WI38 (cell line): ENCODE data around the gene WDFY4.

ENCODE experiments used
- H3K4me3 ChIP-seq: 2 replicates; pipeline ENCODE4 v1.5.1; 2011; ENCODE audit warnings: low read depth, mild to moderate bottlenecking, control low read depth, low read length
- TF ChIP-seq, protein P1 (sequence below): IDR thresholded peaks from 2 replicates; pipeline ENCODE4 v1.5.1; 2012; ENCODE audit warnings: low read depth, mild to moderate bottlenecking, control low read depth, low read length

Gene WDFY4

DNA sequence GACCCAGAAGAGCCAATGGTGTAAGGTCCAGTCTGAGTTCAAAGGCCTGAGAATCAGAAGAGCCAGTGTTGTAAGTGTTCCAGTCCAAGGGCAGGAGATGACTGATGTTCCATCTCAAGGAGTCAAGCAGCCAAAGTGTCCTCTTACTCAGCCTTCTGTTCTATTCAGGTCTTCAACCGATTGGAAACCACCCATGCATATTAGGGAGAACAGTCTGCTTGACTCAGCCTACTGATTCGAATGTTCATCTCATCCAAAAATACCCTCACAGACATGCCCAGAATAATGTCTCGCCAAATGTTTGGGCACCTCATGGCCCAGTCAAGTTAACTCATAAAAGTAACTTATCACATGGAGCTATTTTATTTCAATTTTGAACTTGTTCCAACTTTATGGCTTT lies 2.9 kb upstream of the WDFY4 start:
- TF ChIP-seq, protein P1, sequence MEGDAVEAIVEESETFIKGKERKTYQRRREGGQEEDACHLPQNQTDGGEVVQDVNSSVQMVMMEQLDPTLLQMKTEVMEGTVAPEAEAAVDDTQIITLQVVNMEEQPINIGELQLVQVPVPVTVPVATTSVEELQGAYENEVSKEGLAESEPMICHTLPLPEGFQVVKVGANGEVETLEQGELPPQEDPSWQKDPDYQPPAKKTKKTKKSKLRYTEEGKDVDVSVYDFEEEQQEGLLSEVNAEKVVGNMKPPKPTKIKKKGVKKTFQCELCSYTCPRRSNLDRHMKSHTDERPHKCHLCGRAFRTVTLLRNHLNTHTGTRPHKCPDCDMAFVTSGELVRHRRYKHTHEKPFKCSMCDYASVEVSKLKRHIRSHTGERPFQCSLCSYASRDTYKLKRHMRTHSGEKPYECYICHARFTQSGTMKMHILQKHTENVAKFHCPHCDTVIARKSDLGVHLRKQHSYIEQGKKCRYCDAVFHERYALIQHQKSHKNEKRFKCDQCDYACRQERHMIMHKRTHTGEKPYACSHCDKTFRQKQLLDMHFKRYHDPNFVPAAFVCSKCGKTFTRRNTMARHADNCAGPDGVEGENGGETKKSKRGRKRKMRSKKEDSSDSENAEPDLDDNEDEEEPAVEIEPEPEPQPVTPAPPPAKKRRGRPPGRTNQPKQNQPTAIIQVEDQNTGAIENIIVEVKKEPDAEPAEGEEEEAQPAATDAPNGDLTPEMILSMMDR: no peak
- no peak overlapping the region for H3K4me3 ChIP-seq

DNA sequence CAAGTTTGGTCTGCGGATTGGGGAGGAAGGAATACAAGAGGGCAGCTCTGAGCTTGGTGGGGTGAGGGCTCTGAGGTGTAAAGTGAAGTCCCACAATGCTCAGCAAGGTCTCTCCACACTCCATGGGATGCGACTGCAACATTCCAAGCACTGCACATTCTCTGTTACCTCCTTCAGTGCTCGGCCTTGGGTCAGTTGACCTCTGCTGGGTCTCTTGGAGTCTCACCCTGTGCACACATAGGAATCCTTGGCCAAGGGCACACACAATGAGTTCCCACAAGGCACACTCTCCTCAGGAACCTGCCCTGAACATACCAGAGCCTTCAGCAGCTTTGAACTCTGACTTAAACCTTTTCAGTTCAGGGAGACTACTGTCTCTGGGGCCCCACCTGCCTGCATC lies 2.4 kb upstream of the WDFY4 start:
- no peak overlapping the region for H3K4me3 ChIP-seq
- TF ChIP-seq, protein P1: no peak

DNA sequence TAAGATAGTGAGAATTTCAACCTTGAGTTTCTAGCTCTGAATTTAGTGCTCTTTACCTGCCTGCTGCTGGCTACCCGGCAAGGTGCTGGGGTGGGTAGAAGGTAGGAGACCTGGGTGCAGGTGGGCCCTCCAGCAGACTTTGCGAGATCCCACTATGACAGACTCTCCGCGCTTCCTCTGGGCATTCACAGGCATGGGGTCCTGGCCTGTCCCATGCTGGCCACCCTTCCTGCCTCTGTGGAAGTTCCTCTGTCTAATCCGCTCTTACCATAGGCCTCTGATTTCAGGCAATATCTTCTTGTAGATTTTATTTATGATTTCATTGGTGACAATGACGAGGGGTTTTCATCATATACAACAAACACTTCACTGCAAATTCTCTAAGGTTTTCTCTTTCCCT lies 1.2 kb upstream of the WDFY4 start:
- TF ChIP-seq, protein P1: no peak
- H3K4me3 ChIP-seq: no peak overlapping the region

DNA sequence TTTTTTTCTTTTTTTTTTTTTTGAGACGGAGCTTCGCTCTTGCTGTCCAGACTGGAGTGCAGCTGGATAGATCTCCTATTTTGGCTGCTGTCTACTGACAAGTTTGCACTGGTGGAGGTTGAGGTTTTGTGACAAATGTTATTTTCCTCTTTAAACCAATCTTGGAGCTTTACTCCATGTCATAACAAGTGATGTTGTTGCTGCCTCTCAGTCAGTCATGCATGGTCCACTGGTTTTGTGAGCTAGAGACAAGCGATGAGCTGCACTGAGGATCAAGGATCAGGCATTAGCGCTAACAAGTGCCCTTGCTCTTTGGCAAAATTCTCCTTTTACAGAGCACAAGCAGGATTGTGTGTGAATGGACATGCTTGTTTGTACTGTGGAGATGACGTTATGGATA lies 805 bp upstream of the WDFY4 start:
- no peak overlapping the region for H3K4me3 ChIP-seq
- TF ChIP-seq, protein P1: no peak

DNA sequence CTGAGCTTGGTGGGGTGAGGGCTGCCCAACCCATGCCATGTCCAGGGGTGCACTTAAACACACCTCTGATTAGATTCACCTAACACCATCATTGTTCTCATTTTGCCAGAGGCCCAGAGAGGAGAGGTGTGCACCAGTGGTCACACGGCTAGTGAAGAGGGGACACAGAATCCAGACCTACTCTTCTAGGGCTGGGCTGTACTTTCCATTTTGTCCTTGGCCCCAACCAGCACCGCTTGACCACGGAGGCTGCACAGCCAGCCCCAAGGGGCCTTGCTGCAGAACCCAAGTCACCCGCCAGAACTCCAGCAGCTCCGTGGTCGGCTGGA lies 246 bp upstream of the WDFY4 start:
- H3K4me3 ChIP-seq: no peak overlapping the region
- TF ChIP-seq, protein P1: no peak

DNA sequence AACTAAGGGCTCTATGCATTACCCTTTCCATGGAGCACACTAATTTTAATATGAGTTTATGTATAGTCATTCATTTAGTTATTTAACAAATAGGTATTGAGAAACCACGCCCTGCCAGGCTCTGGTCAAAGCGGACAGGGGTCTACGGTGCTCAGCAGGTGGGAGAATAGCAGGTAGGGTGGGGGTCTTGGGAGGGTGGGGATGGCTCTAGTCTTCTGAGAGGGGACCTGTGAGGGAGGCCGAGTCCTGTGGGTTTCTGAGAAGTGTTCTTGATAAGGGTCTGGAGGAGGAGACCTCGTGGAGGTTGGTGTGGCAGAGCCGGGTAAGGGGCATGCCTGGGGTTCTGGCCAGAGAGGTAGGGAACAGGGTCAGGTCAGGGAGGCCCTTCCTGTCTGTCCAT lies 1.1 kb downstream of the WDFY4 start:
- H3K4me3 ChIP-seq: no peak overlapping the region
- TF ChIP-seq, protein P1: no peak

DNA sequence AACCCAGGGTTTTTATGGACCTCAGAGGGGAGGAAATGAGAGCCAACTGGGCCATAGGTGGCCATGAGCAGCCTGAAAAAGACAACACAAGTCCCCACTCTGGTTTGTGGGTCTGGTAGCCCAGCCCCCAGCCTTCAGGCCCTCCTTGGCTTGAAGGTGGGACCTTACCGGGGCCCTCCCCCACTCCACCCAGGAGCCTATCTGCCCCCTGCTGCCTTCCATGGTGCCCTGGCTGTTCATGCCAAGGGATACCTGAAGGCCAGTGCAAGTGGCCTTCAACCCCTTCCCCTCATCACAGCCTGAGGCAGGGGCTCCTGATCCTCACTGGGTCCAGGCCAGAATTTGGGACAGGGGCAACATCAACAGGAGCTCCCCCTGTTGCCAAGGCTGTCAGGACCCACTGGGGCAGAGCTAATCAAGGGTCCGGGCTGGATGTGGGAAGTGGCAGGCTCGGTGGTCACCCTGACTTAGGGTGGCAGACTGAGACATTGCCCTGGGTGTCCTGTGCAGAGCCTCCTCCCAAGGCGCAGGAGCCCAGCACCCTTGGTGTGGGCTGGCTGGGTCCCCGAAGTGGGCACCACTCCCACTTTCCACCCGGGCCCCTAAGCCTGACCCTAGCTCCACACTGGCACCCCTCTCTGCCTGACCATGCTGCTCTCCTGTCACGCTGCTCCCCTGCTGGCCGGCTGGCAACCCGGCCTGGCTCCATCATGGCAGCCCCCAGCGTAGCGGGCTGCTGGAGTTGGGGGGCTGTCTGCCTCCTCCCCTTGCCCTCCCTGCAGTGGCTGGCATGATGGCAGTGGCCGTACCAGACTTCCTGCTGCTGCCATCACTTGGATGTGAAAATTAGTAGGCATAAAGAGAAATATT lies 6.4 kb downstream of the WDFY4 start:
- TF ChIP-seq, protein P1: no peak
- no peak overlapping the region for H3K4me3 ChIP-seq
